ENCODE results near the gene SCAANT1. TPM values are rescaled to one million over a fixed set of nuclear protein-coding genes. Genes with fewer than 3 reads are reported as not detected.

The SCAANT1 gene
- total and polyA plus RNA-seq, 4 donors = not detected

GRCh38 chr3:63910001-63910400 is 2.2 kb downstream of the SCAANT1 start:
- intact Hi-C loops (cut with DNase I) = loop anchor here (5.0 to 10.0 kb wide), 2 partner anchors 48 to 85 kb away; partner anchors contain the start of genes ATXN7 (in 2 of the 2) and THOC7 (in 2 of the 2)
- Histone ChIP-seq H3K4me1 (ENCODE audit: control insufficient read depth in 1 of 2, insufficient read depth in 2 of 2, low read length in 2 of 2) (peaks cover 0 to 4% of the 10 kb centered on the region in 2 donors), H3K27ac (ENCODE audit: low read depth in 1 of 2, low read length in 2 of 2) (no peak overlapping the region), H3K4me3 (ENCODE audit: low read length in 2 of 2) (no peak overlapping the region), H3K9me3 (ENCODE audit: control insufficient read depth, low read length) (no peaks in the 10 kb centered on the region), H3K27me3 (ENCODE audit: control insufficient read depth in 1 of 2, insufficient read depth in 2 of 2, low read length in 1 of 2) (no peaks in the 10 kb centered on the region), H3K36me3 (ENCODE audit: control insufficient read depth in 1 of 2, insufficient read depth in 2 of 2, low read length in 1 of 2) (no peaks in the 10 kb centered on the region)
- no peak for DNase-seq
- WGBS, 2 donors = 96 to 98% methylated on average over 4 of the region's 4 CpGs
- no peak for ATAC-seq (ENCODE audit: low FRiP score)

- no peaks in the 10 kb centered on the region for H3K9me3 ChIP-seq (ENCODE audit: control insufficient read depth, low read length)
- DNase-seq (no peak), ATAC-seq (ENCODE audit: low FRiP score) (no peak)
- no peak overlapping the region for H3K27ac ChIP-seq (ENCODE audit: low read depth in 1 of 2, low read length in 2 of 2)
- 80 to 81% methylated on average over 2 of the region's 2 CpGs for WGBS, 2 donors
- no peaks in the 10 kb centered on the region for H3K27me3 ChIP-seq (ENCODE audit: control insufficient read depth in 1 of 2, insufficient read depth in 2 of 2, low read length in 1 of 2)
- intact Hi-C loops (cut with DNase I) = no loop called here
- H3K4me1 ChIP-seq (ENCODE audit: control insufficient read depth in 1 of 2, insufficient read depth in 2 of 2, low read length in 2 of 2) = peaks cover 0 to 4% of the 10 kb centered on the region in 2 donors
- no peak overlapping the region for H3K4me3 ChIP-seq (ENCODE audit: low read length in 2 of 2)
- H3K36me3 ChIP-seq (ENCODE audit: control insufficient read depth in 1 of 2, insufficient read depth in 2 of 2, low read length in 1 of 2) = no peaks in the 10 kb centered on the region
Measured at GRCh38 chr3:63909431-63909830, 2.8 kb downstream of the SCAANT1 start.

DNA sequence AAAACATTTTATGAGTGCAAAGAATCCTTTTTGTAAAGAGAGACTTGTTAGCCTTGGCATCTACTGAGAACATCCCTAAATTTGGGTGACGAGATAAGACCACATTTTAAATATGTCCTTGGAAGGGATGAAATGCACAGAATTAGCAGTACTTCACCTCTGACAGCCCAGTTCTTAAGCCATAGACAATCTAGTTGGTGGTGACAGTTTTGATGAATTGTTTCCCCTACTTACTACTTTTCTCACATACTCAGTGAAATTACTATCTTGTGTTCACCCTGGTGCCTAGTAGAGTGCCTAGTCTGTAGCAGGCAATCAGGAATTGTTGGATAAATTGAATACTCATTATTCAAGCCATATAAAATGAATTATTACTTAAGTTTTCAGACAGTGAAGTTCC is 3.4 kb downstream of the SCAANT1 start:
- Histone ChIP-seq H3K36me3 (ENCODE audit: control insufficient read depth in 1 of 2, insufficient read depth in 2 of 2, low read length in 1 of 2) (no peaks in the 10 kb centered on the region), H3K27ac (ENCODE audit: low read depth in 1 of 2, low read length in 2 of 2) (no peak overlapping the region), H3K9me3 (ENCODE audit: control insufficient read depth, low read length) (no peaks in the 10 kb centered on the region), H3K4me1 (ENCODE audit: control insufficient read depth in 1 of 2, insufficient read depth in 2 of 2, low read length in 2 of 2) (no peaks in the 10 kb centered on the region), H3K27me3 (ENCODE audit: control insufficient read depth in 1 of 2, insufficient read depth in 2 of 2, low read length in 1 of 2) (no peaks in the 10 kb centered on the region), H3K4me3 (ENCODE audit: low read length in 2 of 2) (no peak overlapping the region)
- DNase-seq (no peak), ATAC-seq (ENCODE audit: low FRiP score) (no peak)
- WGBS, 2 donors = 53 to 56% methylated on average over 1 of the region's 1 CpG
- intact Hi-C loops (cut with DNase I) = no loop called here

GRCh38 chr3:63908081-63908736 is 4.0 kb downstream of the SCAANT1 start:
- no peak for ATAC-seq (ENCODE audit: low FRiP score)
- DNase-seq = no peak
- intact Hi-C loops (cut with DNase I) = no loop called here
- no peaks in the 10 kb centered on the region for H3K9me3 ChIP-seq (ENCODE audit: control insufficient read depth, low read length)
- 30 to 38% methylated on average over 2 of the region's 2 CpGs for WGBS, 2 donors
- no peak overlapping the region for H3K4me3 ChIP-seq (ENCODE audit: low read length in 2 of 2)
- no peak overlapping the region for H3K27ac ChIP-seq (ENCODE audit: low read depth in 1 of 2, low read length in 2 of 2)
- no peaks in the 10 kb centered on the region for H3K4me1 ChIP-seq (ENCODE audit: control insufficient read depth in 1 of 2, insufficient read depth in 2 of 2, low read length in 2 of 2)
- no peaks in the 10 kb centered on the region for H3K36me3 ChIP-seq (ENCODE audit: control insufficient read depth in 1 of 2, insufficient read depth in 2 of 2, low read length in 1 of 2)
- H3K27me3 ChIP-seq (ENCODE audit: control insufficient read depth in 1 of 2, insufficient read depth in 2 of 2, low read length in 1 of 2) = no peaks in the 10 kb centered on the region

DNA sequence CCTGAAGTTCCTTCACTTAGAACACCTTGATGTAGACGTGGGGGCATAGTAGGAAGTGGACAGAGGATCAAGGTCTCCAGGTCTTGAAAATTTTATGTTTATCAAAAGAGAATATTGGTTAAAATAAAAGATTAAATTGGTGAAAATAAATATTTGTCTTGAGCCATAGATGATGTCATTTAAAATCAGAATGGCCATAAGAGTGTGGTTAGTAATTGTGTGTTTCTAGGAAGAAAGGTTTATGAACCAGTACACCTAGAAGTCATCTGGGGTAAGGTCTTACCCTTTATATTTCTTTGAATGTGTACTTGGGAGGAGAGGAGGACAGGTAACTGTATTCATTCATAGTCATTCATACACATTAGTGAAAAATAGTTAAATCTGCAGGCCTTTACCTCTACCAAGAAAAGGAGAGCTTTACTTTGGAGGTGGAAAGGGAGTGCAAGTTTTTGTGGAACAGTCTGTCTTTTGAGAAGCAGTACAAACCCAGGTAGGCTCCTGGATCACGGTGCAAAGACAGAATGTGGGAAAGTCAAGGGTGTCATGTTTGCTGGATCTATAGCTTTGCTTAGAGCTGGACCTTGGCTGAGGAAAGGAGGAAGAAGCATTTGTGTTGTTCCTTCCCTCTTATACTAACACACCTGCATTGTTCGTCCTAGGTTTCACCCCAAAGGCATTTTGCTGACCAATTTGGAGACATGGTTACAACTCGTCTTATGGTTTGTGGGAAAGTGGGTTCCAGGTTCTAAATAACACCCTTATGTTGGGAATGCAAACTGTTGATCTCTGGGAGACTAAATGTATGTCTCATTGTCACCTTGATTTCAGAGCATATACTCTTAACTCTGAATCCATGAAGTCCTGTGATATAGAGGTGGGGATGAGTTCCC is 6.2 kb downstream of the SCAANT1 start:
- Histone ChIP-seq H3K4me3 (ENCODE audit: low read length in 2 of 2) (no peak overlapping the region), H3K9me3 (ENCODE audit: control insufficient read depth, low read length) (no peaks in the 10 kb centered on the region), H3K27ac (ENCODE audit: low read depth in 1 of 2, low read length in 2 of 2) (no peak overlapping the region), H3K36me3 (ENCODE audit: control insufficient read depth in 1 of 2, insufficient read depth in 2 of 2, low read length in 1 of 2) (no peaks in the 10 kb centered on the region), H3K4me1 (ENCODE audit: control insufficient read depth in 1 of 2, insufficient read depth in 2 of 2, low read length in 2 of 2) (no peaks in the 10 kb centered on the region), H3K27me3 (ENCODE audit: control insufficient read depth in 1 of 2, insufficient read depth in 2 of 2, low read length in 1 of 2) (no peaks in the 10 kb centered on the region)
- ATAC-seq (ENCODE audit: low FRiP score) = no peak
- intact Hi-C loops (cut with DNase I) = no loop called here
- DNase-seq = no peak
- 88 to 93% methylated on average over 4 of the region's 4 CpGs for WGBS, 2 donors

- WGBS, 2 donors = 88 to 95% methylated on average over 2 of the region's 2 CpGs
- peaks cover under 1 to 1% of the 10 kb centered on the region in 2 donors for H3K4me1 ChIP-seq (ENCODE audit: control insufficient read depth in 1 of 2, insufficient read depth in 2 of 2, low read length in 2 of 2)
- no peaks in the 10 kb centered on the region for H3K27me3 ChIP-seq (ENCODE audit: control insufficient read depth in 1 of 2, insufficient read depth in 2 of 2, low read length in 1 of 2)
- intact Hi-C loops (cut with DNase I) = no loop called here
- H3K9me3 ChIP-seq (ENCODE audit: control insufficient read depth, low read length) = no peaks in the 10 kb centered on the region
- H3K36me3 ChIP-seq (ENCODE audit: control insufficient read depth in 1 of 2, insufficient read depth in 2 of 2, low read length in 1 of 2) = peaks cover 0 to 2% of the 10 kb centered on the region in 2 donors
- DNase-seq (no peak), ATAC-seq (ENCODE audit: low FRiP score) (no peak)
- H3K27ac ChIP-seq (ENCODE audit: low read depth in 1 of 2, low read length in 2 of 2) = no peak overlapping the region
- H3K4me3 ChIP-seq (ENCODE audit: low read length in 2 of 2) = no peak overlapping the region
Measured at GRCh38 chr3:63900459-63900858, 11.7 kb downstream of the SCAANT1 start.

DNA sequence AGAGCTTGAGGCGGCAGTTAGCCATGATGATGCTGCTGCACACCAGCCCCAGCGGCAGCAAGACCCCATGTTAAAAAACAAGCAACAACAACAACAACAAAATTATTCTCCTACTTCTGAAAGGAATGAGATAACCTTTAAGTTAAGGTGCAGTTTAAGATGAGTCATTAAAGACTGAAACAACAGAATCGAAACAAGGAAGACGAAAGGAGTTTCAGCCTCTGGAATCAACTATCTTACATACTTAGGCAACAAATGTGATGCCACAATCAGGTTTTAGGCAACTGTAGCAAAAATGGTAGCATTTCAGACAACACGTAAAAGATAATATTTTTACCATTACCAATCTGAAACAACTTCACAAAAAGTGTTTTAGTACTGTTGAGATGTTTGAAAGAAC is 12.2 kb downstream of the SCAANT1 start:
- ATAC-seq (ENCODE audit: low FRiP score) (no peak), DNase-seq (no peak)
- Histone ChIP-seq H3K27ac (ENCODE audit: low read depth in 1 of 2, low read length in 2 of 2) (no peak overlapping the region), H3K36me3 (ENCODE audit: control insufficient read depth in 1 of 2, insufficient read depth in 2 of 2, low read length in 1 of 2) (peaks cover 0 to 2% of the 10 kb centered on the region in 2 donors), H3K4me3 (ENCODE audit: low read length in 2 of 2) (no peak overlapping the region), H3K4me1 (ENCODE audit: control insufficient read depth in 1 of 2, insufficient read depth in 2 of 2, low read length in 2 of 2) (peaks cover 1 to 3% of the 10 kb centered on the region in 2 donors), H3K9me3 (ENCODE audit: control insufficient read depth, low read length) (no peaks in the 10 kb centered on the region), H3K27me3 (ENCODE audit: control insufficient read depth in 1 of 2, insufficient read depth in 2 of 2, low read length in 1 of 2) (no peaks in the 10 kb centered on the region)
- intact Hi-C loops (cut with DNase I) = no loop called here
- 95 to 96% methylated on average over 5 of the region's 5 CpGs for WGBS, 2 donors

DNA sequence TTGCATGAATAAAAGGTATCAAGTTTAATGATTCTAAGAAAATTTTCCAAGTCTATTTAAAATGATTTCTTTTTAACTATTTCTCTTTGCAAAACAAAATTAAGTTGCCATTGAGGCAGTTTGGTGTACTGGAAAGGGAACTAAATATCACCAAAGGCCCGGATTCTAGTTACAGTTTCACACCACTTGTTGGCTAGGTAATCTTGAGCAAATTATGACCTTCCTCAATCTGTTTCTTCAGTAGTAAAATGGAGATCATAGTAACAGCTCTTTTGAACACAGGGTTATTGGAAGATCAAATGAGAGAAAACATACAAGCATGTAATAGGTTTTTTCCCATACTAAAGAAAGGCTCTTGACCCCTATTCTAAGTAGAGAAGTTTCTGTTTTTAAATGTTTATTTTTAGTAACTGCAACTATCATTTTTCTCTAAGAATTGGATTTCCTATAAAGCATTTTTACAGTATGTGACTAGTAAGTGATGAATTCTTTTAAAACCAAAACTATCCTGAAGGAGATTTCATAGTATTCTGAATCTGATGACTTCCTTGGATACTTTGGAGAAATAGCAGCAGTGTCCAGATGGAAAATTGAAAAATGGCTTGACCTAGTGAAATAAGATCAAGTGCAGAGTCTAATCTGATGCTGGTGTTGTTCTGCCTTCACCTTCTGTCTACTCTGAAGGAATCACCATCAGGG is 15.7 kb downstream of the SCAANT1 start:
- intact Hi-C loops (cut with DNase I) = no loop called here
- no peaks in the 10 kb centered on the region for H3K9me3 ChIP-seq (ENCODE audit: control insufficient read depth, low read length)
- peaks cover 1 to 3% of the 10 kb centered on the region in 2 donors for H3K4me1 ChIP-seq (ENCODE audit: control insufficient read depth in 1 of 2, insufficient read depth in 2 of 2, low read length in 2 of 2)
- H3K27ac ChIP-seq (ENCODE audit: low read depth in 1 of 2, low read length in 2 of 2) = no peak overlapping the region
- H3K4me3 ChIP-seq (ENCODE audit: low read length in 2 of 2) = no peak overlapping the region
- ATAC-seq (ENCODE audit: low FRiP score) (no peak), DNase-seq (no peak)
- 74 to 77% methylated on average over 1 of the region's 1 CpG for WGBS, 2 donors
- no peaks in the 10 kb centered on the region for H3K27me3 ChIP-seq (ENCODE audit: control insufficient read depth in 1 of 2, insufficient read depth in 2 of 2, low read length in 1 of 2)
- peaks cover 0 to 2% of the 10 kb centered on the region in 2 donors for H3K36me3 ChIP-seq (ENCODE audit: control insufficient read depth in 1 of 2, insufficient read depth in 2 of 2, low read length in 1 of 2)
